Effector CD8-positive, alpha-beta T cell (primary cell): Measurements from ENCODE around the gene MGMT.

ENCODE experiments used
- DNase-seq: peaks from one replicate; lab custom pipeline; 2025; lab: John Stamatoyannopoulos, UW

MGMT gene

DNA sequence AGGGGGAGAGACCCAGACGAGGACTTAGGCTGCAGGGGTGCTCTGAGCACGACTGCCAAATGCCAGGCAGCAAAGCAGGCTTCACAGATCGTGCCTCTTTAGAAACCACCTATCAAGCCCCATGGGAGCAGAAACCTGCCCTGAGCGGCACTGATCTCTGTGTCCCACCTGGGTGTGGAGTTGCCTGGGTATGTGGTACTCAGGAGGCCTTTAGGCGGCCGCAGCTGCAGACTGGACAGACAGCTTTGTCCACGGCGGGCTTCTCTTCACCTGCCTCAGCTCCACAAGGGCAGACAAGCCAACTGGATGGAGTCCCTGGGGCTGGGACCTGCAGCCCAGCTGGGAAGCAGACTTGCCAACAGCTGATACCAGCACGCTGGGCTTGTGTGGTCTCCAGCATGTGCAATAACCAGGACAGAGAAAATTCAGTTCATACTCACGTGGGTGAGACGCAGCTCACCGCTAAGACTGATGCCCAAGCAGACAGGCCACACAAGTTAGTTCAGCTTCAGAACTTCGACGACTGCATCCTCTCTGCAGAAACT lies 333.8 kb downstream of the MGMT start:
- no peak for DNase-seq

- DNase-seq, result no peak
These were observed 340.2 kb downstream of the MGMT start for GRCh38 chr10:129807211-129807610.

GRCh38 chr10:129808092-129808983 lies 341.3 kb downstream of the MGMT start:
- no peak for DNase-seq

GRCh38 chr10:129809431-129809830 lies 342.4 kb downstream of the MGMT start:
- no peak for DNase-seq

GRCh38 chr10:129809841-129810240 lies 342.8 kb downstream of the MGMT start:
- DNase-seq, result no peak

GRCh38 chr10:129811208-129811607 lies 344.2 kb downstream of the MGMT start:
- DNase-seq, result no peak

DNA sequence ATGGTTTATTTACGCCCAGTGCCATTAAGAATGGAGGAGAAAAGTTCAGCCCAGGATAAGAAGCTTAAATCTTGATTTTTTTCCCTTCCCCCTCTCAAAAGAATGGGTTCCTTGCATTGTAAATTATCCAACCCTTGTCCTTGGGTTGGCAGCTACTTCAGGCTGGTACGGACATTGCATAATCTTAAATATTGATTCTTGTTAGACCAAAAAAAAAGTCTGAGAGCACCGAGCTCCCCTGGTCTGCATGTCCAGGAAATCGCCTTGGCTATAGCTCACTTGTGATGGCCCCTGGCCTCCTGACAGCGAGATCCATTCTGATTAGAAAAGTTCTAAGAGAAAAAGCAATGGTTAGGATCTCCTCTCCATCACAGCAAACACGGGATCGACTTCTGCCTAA lies 345.4 kb downstream of the MGMT start:
- DNase-seq, result no peak

GRCh38 chr10:129814681-129815646 lies 347.9 kb downstream of the MGMT start:
- no peak for DNase-seq

DNA sequence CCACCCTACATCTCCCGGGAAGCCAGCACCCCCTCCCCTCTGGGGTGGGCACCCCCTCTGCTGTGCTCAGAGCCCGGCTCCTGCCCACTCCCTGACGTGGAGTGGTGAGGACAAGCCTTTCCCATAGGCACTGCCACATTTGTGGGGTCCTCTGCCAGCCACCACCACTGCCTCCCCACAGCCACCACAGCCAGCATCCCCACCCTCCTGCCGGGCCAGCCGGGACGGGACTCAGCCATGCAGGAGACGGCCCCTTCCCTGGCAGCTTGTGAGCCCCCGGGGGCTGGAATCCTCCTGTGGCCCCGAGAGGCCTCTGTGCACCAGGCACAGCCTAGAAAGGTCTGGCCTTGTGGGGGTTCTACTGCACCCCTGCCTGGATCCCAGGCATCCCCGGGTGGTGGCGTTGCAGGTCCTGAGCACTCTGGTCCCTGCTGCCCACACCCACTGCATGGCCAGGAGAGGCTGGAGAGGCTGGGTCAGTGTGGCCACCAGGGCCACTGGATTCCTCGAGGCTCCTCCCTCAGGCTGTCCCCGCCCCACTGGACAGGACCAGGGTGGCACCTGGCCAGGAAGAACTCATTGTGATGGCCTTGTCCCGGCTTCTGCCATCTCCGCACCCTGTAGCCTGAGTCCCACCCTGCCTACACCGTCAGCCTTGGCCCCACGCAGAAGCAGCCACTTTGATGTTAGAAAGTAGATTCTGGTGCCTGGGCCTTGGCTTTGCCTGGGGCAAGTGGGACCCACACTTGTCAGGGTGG lies 349.0 kb downstream of the MGMT start:
- DNase-seq, result no peak

- no peak for DNase-seq
These were observed 349.6 kb downstream of the MGMT start for GRCh38 chr10:129816656-129817045.
